ENCODE results near the gene PPP4R2.

The PPP4R2 gene

GRCh38 chr3:73071952-73072351 is 75.3 kb downstream of the PPP4R2 start:
- DNase-seq, result no peak

- DNase-seq, result no peak
Measured at GRCh38 chr3:73072634-73073033, 76.0 kb downstream of the PPP4R2 start.

- no peak for DNase-seq
Measured at GRCh38 chr3:73073091-73073707, 76.6 kb downstream of the PPP4R2 start.

GRCh38 chr3:73074781-73075180 is 78.2 kb downstream of the PPP4R2 start:
- DNase-seq, result no peak

- DNase-seq, result no peak
Measured at GRCh38 chr3:73080216-73080966, 83.8 kb downstream of the PPP4R2 start.

GRCh38 chr3:73081140-73081539 is 84.5 kb downstream of the PPP4R2 start:
- DNase-seq, result no peak

- DNase-seq, result no peak
Measured at GRCh38 chr3:73084170-73084569, 87.6 kb downstream of the PPP4R2 start.

- DNase-seq, result peak; percentile 33
Measured at GRCh38 chr3:73086071-73086494, 89.5 kb downstream of the PPP4R2 start.

GRCh38 chr3:73094129-73094528 is 97.5 kb downstream of the PPP4R2 start:
- peak; percentile 38 for DNase-seq

GRCh38 chr3:73094951-73095350 is 98.3 kb downstream of the PPP4R2 start:
- no peak for DNase-seq

- DNase-seq, result no peak
Measured at GRCh38 chr3:73096169-73096568, 99.6 kb downstream of the PPP4R2 start.

GRCh38 chr3:73098026-73098425 is 101.4 kb downstream of the PPP4R2 start:
- DNase-seq, result no peak

GRCh38 chr3:73098873-73099272 is 102.3 kb downstream of the PPP4R2 start:
- DNase-seq, result peak; percentile 11

GRCh38 chr3:73100741-73101559 is 104.3 kb downstream of the PPP4R2 start:
- DNase-seq, result peak; percentile 76

GRCh38 chr3:73101881-73102280 is 105.3 kb downstream of the PPP4R2 start:
- DNase-seq, result no peak

- DNase-seq, result no peak
Measured at GRCh38 chr3:73107215-73107614, 110.6 kb downstream of the PPP4R2 start.

GRCh38 chr3:73107676-73108187 is 111.1 kb downstream of the PPP4R2 start:
- no peak for DNase-seq

- DNase-seq, result no peak
Measured at GRCh38 chr3:73108750-73109149, 112.1 kb downstream of the PPP4R2 start.

- DNase-seq, result no peak
Measured at GRCh38 chr3:73110530-73110929, 113.9 kb downstream of the PPP4R2 start.

GRCh38 chr3:73114711-73115110 is 118.1 kb downstream of the PPP4R2 start:
- DNase-seq, result no peak

- no peak for DNase-seq
Measured at GRCh38 chr3:73115806-73116205, 119.2 kb downstream of the PPP4R2 start.

Measured in inflammatory macrophage treated with lipopolysaccharide for 4 hours (primary cell).